Measurements from ENCODE around the gene BIK.
"Not testable (repeated sequence)": the region's sequence is repeated elsewhere in the genome, so short reads cannot be mapped to it uniquely, and the experiment has no call there.

Gene BIK

DNA sequence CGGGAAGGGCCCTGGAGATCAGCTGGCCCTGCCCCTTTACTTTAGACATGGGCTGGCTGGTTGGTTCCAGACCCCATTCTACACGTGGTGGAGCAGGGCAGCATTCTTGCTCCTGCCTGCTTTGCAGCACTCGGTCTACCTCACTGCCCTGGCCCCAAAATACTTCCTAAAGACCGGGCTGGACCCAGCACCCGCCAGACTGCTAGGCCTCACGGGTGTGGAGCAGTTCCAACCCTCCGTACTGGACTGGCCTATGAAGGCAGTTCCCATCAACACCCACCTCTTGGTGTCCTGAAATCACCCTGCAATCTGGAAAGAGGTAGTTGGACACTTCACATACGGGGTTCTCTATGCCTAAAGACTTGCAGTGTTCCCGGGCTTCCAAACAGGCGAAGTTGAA is 26.3 kb downstream of the BIK start:
- TF ChIP-seq SUZ12 (IDR thresholded peaks at IDR 0.05) = no peak
- TF ChIP-seq ZNF384 (IDR thresholded peaks at IDR 0.05) = no peak
- TF ChIP-seq L3MBTL2 (conservative IDR thresholded peaks at IDR 0.05) = no peak
- TF ChIP-seq LEF1 (IDR thresholded peaks at IDR 0.05; ENCODE audit: borderline replicate concordance) = no peak
- no peak for TF ChIP-seq FOXM1 (IDR thresholded peaks at IDR 0.05; ENCODE audit: borderline replicate concordance)
- TF ChIP-seq SP1 (IDR thresholded peaks at IDR 0.05) = no peak
- TF ChIP-seq ELF4 (IDR thresholded peaks at IDR 0.05) = no peak
- ChIA-PET POLR2A (no interaction called here), CTCF (no interaction called here)
- DNase-seq (ENCODE audit: extremely low spot score) = no peak

DNA sequence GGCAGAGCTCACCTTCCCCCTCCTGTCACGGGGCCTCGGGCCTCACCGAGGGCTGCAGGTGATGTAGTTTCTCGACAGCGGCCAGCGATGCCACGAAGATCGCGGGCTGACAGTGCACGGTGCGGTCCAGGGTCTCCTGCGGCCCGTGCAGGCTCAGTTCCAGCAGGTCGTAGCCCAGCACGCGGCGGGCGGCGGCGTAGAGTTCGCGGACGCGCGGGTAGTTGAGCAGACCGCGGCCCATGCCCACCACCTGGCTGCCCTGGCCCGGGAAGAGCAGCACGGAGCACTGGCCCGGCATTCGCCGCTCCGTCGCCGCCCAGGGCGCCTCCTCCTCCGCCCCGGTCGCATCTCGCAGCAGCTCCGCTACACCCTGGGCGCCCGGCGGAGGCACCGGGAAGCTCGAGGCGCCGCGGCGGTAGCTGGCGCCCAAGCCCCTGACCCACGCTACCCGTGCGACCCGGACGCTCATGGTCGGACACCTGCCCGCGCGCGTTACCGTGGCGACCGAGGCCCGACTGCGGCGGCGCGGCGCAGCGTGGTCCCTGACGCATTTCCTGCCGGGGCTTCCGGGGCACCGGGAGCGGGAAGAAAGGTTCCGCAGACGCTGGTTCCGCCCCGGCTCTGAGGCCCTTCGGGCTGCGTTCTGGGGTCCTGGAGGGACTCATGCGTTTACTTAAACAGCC is 32.5 kb downstream of the BIK start, which contains the start of gene MCAT:
MCAT (minus strand) TSS at position 519 of the 683 bp plus-strand sequence; CDS start at position 469, 50 bp downstream.
- ChIA-PET POLR2A (interaction anchor here (0.7 to 2.9 kb wide), 4 partner anchors 12 to 44 kb away, joined by 3 to 8 read pairs (median 4); partner anchors contain the start of gene TTLL12), CTCF (interaction anchor here (0.7 kb wide), 1 partner anchor 260 kb away, joined by 3 read pairs; no protein-coding TSS in a partner anchor)
- DNase-seq (ENCODE audit: extremely low spot score) = peak; percentile 86
- TF ChIP-seq CTBP1 (IDR thresholded peaks at IDR 0.05; ENCODE audit: borderline replicate concordance) = peak; percentile 78
- TF ChIP-seq L3MBTL2 (conservative IDR thresholded peaks at IDR 0.05) = peak; percentile 6
- peak; percentile 51; the same call in 1 of the 2 replicates for TF ChIP-seq ARNT (IDR thresholded peaks at IDR 0.05)
- peak; percentile 45; the same call in 1 of the 2 replicates for TF ChIP-seq LEF1 (IDR thresholded peaks at IDR 0.05; ENCODE audit: borderline replicate concordance)
- TF ChIP-seq SP1 (IDR thresholded peaks at IDR 0.05) = no peak

DNA sequence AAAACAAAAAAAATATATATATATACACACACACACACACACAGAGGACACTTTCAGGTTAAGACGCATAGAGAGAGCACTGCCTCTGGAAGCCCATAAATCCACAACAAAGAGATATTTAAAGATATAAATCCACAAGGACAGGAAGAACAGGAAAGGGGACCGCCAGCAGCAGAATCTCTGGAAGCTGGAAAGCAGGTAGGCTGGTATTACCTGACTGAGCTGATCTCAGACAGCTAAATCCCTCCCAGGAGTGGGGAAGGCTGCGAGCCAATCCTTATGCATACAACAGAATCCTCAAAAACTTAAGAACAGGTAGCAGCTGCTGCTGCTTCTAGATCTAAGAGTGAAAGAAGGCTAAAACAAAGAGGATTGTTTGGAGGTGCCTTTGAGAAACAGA is 34.4 kb downstream of the BIK start:
- TF ChIP-seq ELF4 (IDR thresholded peaks at IDR 0.05) = no peak
- no peak for TF ChIP-seq HDGF (IDR thresholded peaks at IDR 0.05; ENCODE audit: borderline replicate concordance)
- TF ChIP-seq L3MBTL2 (conservative IDR thresholded peaks at IDR 0.05) = no peak
- TF ChIP-seq, protein P1, sequence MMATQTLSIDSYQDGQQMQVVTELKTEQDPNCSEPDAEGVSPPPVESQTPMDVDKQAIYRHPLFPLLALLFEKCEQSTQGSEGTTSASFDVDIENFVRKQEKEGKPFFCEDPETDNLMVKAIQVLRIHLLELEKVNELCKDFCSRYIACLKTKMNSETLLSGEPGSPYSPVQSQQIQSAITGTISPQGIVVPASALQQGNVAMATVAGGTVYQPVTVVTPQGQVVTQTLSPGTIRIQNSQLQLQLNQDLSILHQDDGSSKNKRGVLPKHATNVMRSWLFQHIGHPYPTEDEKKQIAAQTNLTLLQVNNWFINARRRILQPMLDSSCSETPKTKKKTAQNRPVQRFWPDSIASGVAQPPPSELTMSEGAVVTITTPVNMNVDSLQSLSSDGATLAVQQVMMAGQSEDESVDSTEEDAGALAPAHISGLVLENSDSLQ (IDR thresholded peaks at IDR 0.05) = no peak
- no peak for TF ChIP-seq FOXA1 (IDR thresholded peaks at IDR 0.05)
- no peak for TF ChIP-seq TARDBP (IDR thresholded peaks at IDR 0.05)
- no peak for TF ChIP-seq SP1 (IDR thresholded peaks at IDR 0.05)
- ChIA-PET POLR2A (interaction anchor here (2.9 kb wide), 1 partner anchor 42 kb away, joined by 8 read pairs; the partner anchor contains the start of gene TTLL12), CTCF (no interaction called here)
- DNase-seq (ENCODE audit: extremely low spot score) = no peak

DNA sequence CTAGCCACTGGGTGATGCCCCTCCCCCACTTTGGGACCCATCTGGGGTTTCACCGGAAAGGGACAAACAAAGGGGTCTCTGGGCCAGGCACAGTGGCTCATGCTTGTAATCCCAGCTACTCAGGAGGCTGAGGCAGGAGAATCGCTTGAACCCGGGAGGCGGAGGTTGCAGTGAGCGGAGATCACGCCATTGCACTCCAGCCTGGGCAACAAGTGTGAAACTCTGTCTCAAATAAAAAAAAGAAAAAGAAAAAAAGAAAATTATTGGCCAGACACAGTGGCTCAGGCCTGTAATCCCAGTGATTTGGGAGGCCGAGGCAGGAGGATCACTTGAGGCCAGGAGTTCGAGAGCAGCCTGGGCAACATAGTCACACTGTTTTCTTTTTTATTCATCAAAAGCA is 34.8 kb downstream of the BIK start:
- DNase-seq (ENCODE audit: extremely low spot score); CTCF ChIA-PET: not testable (repeated sequence)
- POLR2A ChIA-PET = interaction anchor here (2.9 kb wide), 1 partner anchor 42 kb away, joined by 8 read pairs; the partner anchor contains the start of gene TTLL12

DNA sequence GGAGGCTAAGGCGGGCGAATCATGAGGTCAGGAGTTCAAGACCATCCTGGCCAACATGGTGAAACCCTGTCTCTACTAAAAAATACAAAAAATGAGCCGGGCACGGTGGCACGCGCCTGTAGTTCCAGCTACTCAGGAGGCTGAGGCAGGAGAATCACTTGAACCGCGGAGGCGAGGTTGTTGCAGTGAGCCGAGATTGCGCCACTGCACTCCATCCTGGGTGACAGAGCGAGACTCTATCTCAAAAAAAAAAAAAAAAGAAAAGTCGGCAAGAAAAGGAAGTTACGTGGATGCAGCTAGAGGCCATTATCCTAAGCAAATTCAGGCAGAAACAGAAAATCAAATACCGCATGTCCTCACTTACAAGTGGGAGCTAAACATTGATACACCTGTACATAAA is 35.8 kb downstream of the BIK start:
- POLR2A ChIA-PET; CTCF ChIA-PET; DNase-seq (ENCODE audit: extremely low spot score): not testable (repeated sequence)

DNA sequence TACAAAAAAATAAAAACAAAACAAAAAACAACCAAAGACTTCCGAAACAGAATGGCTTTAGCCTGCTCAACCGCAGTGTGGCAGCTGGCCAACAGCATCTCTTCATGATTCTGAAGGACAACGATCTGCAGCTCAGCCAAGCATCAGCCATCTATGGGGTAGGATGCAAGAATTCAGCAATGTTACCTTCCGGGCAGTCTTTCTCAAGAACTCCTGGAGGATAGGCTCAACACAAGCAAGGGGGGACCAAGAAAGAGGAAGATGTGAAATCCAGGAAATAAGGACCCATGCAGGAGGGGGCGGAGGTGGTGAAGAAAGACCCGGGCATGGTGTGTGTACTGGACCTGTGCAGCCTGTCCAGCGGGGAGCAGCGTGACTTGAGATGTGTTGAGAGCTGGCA is 37.3 kb downstream of the BIK start:
- TF ChIP-seq SUZ12 (IDR thresholded peaks at IDR 0.05) = no peak
- CTCF ChIA-PET = no interaction called here
- POLR2A ChIA-PET = no interaction called here
- no peak for DNase-seq (ENCODE audit: extremely low spot score)

DNA sequence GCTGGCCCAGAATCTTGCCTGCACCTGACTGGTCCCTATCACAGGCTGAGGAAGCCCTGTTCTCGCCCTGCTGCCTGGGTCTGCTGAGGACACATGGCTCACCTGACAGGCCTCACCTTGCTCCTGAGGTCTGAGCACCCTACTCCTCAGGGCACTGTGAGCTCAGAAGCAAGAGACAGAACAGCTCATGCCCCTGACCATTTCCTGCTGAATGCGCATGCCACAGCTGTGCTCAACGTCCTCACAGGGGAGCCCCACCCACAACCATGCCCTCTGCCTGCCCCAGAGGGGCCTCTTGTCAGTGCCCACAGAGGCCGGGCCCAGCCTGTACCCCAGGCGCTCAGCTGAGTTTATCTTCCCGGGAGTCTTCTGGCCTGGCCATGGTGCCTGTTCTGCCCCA is 38.0 kb downstream of the BIK start:
- TF ChIP-seq, protein P1 (IDR thresholded peaks at IDR 0.05) = no peak
- ChIA-PET CTCF (no interaction called here), POLR2A (interaction anchor here (0.6 to 1.2 kb wide), 2 partner anchors 39 to 775 kb away, joined by 3 to 4 read pairs; partner anchors contain the start of gene PNPLA3)
- DNase-seq (ENCODE audit: extremely low spot score) = no peak

DNA sequence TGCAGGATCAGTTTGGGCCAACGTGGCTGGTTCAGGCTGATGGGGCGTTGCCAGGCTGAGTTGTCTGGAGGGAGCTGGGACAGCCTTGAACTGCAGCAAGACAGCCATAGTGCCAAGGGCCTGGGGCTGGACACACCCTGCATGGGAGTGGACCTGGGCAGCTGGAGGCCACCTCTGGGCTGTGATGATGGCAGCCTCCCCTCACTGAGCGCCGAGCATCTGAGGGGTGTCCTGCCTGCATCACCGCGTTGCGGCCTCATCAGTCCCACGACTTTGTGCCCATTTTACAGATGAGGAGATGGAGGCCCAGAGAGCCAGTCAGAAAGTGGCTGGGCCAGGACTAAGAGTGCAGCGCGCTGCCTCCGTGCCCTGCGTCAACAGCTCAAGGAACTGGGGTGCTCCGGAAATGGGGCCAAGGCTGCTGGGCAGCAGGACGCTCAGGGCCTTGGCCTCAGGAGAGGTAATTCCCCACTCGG is 40.2 kb downstream of the BIK start:
- ChIA-PET POLR2A (interaction anchor here (0.8 kb wide), 1 partner anchor 62 kb away, joined by 3 read pairs; no protein-coding TSS in a partner anchor), CTCF (no interaction called here)
- no peak for TF ChIP-seq FOXA1 (IDR thresholded peaks at IDR 0.05)
- TF ChIP-seq HDGF (IDR thresholded peaks at IDR 0.05; ENCODE audit: borderline replicate concordance) = no peak
- TF ChIP-seq LEF1 (IDR thresholded peaks at IDR 0.05; ENCODE audit: borderline replicate concordance) = no peak
- TF ChIP-seq, protein P1 (IDR thresholded peaks at IDR 0.05) = no peak
- TF ChIP-seq NFRKB (IDR thresholded peaks at IDR 0.05) = no peak
- no peak for TF ChIP-seq TARDBP (IDR thresholded peaks at IDR 0.05)
- no peak for TF ChIP-seq ARNT (IDR thresholded peaks at IDR 0.05)
- TF ChIP-seq BHLHE40 (IDR thresholded peaks at IDR 0.05; ENCODE audit: borderline replicate concordance) = no peak
- no peak for TF ChIP-seq CTBP1 (IDR thresholded peaks at IDR 0.05; ENCODE audit: borderline replicate concordance)
- no peak for TF ChIP-seq FOXM1 (IDR thresholded peaks at IDR 0.05; ENCODE audit: borderline replicate concordance)
- no peak for TF ChIP-seq L3MBTL2 (conservative IDR thresholded peaks at IDR 0.05)
- TF ChIP-seq ZNF384 (IDR thresholded peaks at IDR 0.05) = no peak
- DNase-seq (ENCODE audit: extremely low spot score) = no peak
